ENCODE measurements around the gene KRTAP10-11.
A peak's percentile ranks its signal among the peaks of the same experiment; 100 is the strongest.
"Not testable (repeated sequence)": the region's sequence is repeated elsewhere in the genome, so short reads cannot be mapped to it uniquely, and the experiment has no call there.

KRTAP10-11 gene

DNA sequence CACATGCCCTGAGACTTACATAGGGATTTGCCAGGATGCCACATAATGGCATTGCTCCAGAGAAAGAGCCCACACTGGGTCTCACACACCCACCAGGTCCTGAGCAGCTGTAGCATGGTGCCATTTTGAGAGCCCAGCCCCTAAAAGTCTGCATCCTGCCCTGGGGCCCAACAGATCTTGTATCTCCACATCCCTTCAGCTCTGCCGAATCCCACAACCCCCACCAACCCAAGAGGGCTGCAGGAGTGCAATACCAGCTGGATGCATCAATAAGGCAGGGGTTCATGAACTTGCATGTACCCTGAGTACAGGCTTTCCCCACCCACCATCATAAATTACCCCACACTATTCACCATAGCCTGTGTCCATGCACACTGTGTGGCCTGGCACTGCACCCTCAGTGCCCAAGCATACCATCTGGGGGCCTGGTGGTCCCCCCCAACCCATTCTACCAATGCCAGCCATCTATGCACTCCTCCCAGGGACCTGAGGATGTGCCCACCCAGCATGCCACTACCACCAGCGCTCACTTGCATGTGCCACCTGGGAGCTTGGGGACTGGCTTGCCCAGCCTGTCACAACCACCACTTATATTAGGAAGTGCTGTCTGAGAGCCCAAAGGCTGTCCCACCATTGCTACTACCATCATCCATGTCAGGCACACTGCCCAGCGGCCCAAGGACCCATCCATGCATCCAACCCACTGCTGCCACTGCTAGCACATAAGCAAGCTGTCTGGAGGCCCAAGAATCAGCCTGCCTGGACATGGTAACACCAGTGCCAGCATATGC, 24.6 kb downstream of the KRTAP10-11 start:
- no peak for DNase-seq

DNA sequence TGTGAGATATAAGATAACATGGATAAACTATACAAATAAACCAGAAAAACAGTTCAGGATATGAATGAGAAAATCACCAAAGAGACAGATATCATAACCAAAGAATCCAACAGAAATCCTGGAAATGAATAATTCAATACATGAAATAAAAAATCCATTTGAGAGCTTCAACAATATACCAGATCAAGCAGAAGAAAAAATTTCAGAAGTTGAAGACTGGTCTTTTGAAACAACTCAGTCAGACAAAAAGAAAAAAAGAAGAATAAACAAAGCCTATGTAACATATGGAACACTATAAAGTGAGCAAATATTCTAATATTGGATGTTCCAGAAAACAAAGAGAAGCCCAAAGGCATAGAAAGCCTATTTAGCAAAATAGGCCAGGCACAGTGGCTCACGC, 25.7 kb downstream of the KRTAP10-11 start:
- no peak for DNase-seq

DNA sequence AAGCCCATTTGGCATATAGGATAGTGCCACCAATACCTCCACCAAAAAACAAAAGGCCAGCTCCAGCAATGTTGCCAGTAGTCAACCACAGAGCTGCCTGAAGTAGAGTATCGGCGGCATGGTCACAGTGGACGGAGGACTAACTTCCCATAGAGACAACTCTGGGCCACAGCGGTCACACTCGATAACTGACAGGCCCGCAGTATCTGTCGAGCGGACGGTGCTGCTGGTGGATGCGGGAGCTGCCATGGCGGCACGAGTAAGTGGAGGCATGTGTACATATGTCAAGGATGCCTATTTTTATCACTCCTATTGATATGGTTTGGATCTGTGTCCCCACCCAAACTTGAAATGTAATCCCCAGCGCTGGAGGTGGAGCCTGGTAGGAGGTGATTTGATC, 31.7 kb downstream of the KRTAP10-11 start:
- no peak for DNase-seq

DNA sequence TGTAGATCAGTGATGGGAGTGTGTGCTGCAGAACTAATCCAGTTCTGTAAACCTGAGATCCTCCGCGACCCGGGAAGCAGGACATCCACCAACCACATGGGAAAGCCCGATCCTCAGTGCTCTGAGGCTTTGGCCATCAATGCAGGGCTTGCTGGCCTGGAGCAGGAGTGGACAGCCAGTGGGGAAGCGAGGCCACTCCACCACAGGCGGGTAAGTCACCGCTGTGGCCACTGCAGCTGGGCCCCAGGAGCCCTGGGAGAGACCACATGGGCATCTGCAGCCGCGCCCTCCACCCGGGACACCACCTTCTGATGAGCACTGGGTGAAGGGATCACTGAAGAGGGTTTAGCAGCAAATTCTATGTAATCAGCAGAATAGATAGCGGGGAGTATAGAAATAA, 34.9 kb downstream of the KRTAP10-11 start:
- DNase-seq = no peak

DNA sequence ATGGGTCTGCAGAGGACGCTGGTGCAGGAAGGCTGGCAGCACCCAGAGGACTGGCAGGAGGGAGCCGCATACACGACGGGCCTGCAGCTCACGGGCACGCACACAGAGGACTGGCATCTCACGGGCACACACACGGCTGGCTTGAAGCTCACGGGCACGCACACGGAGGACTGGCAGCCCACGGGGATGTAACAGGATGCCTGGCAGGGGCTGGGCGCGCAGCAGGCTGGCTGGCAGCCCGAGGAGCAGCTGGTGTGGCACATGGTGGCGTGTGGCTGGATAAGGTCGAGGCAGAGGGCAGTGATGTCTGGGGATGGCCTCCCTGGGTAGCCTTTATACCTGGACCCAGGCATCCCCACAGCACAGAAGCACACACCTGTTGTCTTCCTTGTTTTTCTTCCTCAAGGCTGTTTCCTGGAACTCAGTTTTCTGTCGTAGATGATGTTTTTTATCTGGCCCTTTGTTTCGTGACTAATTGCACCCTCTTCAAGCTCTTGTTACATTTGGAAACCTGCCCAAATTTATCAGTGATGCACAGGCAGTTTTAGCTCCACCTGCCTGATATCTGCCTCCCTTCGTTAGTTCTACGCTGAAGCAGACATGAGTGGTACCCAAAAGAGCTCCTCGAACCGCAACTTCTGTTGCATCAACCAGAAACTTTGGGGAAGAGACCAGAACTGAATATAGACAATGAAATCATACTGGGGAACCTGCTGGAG, 35.8 kb downstream of the KRTAP10-11 start, which contains the start of gene KRTAP12-1:
Gene KRTAP12-1, minus strand, starts transcription at position 303 of the 719 bp plus-strand sequence. Its CDS starts 40 bp downstream, at position 263.
- DNase-seq = peak; percentile 98

DNA sequence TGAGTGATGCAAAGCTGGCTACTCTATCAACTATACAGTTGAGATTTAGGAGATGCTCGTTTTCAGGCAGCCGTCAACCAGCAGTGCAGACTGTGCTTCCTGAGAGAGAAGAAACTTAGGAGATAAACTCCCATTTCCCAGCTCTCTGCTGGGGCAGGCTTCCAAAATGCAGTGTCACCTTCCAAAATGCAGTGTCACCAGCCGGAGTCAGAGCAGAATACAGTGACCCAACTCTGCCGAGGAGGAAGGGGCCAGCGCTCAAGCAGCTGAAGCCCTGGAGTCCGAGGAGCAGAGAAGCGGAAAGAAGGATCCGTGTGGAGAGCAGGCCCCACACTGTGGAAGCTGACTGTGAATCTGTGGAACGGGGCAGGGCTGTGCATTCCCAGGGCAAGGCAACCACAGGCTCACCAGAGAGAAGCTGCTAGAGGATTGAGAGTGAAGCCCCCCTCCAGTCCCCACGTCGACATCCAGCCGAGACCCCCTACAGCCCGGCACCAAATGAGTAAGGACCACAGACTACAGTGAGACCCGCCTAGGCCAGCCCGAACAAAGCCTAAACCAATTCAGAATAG, 36.5 kb downstream of the KRTAP10-11 start:
- DNase-seq = no peak

DNA sequence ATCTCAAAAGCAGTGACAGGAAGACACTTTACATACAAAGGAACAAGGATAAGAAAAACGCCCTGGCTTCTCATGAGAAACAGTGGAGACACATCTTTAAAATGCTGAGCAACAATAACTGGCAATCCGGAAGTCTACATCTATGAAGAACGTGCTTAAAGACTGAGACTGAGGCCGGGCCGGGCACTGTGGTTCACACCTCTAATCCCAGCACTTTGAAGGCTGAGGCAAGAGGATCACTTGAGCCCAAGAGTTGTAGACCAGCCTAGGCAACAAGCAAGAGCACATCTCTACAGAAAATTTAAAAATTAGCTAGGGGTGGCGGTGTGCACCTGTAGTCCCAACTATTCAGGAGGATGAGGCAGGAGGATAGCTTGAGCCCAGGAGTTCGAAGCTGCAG, 37.9 kb downstream of the KRTAP10-11 start:
- no peak for DNase-seq

DNA sequence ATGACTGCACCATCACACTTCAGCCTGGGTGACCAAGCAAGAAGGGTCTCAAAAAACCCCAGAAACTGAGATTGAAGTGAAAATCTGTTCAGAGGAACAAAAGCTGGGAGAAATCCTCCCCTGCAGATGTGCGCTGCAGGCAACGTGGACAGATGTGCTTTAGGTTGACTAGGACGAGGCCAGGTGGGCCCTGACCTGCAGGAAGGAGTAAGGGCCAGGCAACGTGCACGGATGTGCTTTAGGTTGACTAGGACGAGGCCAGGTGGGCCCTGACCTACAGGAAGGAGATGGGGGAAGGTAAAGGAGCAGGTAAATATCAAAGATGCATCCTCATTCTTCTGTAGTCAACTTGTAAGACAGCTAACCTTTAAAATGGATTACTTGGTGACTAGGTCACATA, 38.3 kb downstream of the KRTAP10-11 start:
- DNase-seq = no peak

DNA sequence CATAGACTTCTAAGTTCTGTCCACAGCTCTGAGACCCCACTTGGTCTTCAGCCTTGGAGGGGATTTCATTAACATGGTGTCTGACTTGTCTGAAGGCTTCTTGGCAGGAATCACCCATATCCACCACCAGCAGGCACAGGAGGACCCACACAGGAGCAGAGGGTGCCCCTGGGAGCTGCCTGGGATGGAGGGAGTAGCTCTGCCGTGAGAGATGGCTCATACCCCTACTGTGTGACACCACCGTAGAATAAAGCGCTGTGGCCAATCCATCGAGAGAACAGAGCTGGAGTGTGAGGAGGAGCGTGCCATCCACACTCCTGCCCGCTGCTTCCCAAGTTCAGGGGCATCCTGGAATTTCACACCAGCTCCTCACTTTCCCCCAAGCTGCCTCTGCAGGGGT, 38.8 kb downstream of the KRTAP10-11 start:
- not testable (repeated sequence) for DNase-seq

DNA sequence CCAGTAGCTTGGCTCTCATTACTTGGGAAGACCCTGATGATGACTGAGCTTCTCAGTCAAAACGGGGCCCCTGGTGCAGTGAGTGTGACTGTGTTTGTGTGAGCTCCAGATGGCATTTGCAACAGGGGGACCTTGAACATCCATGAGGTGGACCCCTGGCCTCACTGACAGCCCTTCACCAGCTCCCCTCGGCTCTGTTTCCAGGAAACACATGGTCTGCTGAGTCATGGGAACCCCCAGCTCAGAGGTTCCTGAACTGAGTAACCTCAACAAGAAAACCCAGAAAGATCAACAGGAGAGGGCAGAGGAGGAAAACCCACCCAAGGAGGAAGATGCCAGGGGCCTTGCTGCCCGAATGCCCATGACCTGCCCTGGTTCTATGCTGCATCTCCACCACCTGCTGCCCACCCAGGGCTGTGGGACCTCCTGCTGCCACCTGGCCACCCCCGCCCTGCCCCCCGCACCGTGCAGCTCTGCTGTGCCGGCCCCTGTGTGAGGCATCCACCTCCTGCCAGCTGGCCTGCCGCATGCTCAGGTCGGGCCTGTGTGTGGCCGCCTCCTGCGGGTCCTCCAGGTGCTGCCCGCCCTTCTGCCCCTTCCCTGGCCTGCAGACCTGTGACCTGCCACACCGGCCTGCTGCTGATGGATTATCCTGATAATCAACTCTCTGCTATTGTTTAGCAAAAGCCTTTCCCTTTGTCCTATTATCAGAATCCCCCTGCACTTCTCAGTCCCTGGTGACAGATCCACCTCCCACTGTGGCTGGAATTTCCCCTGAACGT, 40.0 kb downstream of the KRTAP10-11 start:
- DNase-seq = no peak

DNA sequence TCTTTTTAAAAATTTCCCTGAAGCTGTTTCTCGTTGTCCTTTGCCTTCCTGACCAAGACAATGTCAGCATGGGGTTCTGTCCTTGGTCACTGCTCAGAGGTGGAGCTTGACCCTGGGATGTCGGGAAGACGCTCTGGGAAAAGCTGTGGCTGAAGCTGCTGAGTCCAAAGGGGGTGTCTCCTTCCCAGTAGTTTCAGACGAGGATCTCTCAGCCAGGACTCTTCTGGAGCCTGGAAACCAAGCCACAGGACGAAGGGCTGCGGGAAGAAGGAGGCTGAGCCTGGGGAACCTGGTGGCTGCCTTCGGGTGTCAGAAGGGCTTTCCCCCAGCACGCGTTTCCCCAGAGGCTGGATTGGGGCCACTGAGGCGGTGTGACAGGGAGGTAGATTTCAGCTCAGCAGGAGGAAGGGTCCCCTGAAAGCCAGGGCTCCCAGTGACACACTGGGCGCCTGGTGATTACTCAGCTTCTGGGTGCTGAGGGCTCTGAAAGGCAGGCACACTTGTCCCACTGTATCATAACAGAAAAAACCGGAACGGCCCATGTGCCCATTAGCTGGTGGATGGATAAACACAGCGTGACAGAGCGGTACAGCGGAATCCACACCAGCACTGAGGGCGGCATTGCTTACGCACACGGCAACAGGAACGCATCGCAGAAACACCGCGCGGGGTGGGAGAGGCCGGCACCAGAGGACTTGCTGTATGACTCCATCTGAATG, 40.8 kb downstream of the KRTAP10-11 start:
- no peak for DNase-seq

DNA sequence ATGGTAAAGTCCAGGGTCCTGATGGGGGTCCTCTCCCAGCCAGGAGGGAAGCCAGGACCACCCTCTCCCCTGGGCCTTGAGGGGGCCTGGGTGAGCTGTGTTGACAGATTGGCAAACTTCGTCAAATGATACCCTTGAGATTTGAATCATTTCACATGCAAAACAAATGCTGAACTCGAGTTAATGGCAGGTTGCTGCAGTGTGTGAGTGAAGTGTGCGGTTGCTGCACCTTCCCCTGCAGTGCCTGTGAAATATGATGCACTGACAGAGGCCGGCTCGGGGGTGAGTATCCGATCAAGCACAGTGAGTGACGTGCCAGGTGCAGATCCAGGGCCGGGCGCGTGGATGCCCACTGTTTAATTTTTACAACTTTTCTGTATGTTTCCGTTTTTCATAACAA, 41.5 kb downstream of the KRTAP10-11 start:
- no peak for DNase-seq

DNA sequence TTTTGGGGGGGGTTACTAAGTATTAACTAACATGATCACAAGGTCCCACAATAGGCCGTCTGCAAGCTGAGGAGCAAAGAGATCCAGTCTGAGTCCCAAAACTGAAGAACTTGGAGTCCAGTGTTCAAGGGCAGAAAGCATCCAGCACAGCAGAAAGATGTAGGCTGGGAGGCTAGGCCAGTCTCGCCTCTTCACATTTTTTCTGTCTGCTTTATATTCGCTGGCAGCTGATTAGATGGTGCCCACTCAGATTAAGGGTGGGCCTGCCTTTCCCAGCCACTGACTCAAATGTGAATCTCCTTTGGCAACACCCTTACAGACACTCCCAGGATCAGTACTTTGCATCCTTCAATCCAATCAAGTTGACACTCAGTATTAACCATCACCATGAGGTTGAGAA, 43.5 kb downstream of the KRTAP10-11 start:
- not testable (repeated sequence) for DNase-seq

DNA sequence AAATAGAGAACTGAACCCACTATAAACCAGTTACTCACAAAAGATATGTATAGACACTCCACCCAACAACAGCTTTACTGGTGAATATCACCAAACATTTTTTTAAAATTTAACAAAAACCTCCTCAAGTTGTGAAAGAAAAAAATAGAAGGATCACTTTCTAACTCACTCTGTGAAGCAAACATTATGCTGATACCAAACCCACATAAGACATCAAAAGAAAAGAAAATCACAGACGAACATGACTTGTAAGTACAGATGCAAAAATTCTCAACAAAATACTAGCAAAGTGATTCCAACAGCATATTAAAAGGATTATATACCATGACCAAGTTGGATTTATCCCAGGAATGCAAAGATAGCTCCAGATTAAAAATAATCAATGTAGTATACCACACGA, 45.5 kb downstream of the KRTAP10-11 start:
- no peak for DNase-seq

DNA sequence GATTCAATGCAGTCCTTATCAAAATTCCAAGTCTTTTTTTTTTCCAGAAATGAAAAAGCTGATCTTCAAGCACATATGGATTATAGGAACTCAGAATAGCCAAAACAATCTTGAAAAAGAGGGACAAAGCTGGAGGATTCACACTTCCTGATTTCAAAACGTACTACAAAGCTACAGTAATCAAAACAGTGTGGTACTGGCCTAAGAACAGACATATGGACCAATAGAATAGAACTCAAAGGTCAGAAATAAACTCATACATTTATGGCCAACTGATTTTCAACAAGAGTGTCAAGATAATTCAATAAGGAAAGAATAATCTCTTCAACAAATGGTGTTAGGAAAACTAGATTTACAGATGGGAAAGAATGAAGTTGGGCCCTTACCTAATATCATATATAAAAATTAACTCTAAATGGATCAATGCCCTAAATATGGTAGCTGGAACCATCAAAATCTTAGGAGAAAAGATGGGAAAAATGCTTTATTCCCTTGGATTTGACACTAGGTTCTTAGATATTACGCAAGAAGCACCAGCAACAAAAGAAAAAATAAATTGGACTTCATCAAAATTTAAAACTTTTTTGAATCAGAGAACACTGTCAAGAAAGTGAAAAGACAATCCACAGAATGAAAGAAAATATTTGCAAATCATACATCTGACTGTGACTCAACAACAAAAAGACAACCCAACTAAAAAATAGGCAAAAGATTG, 46.7 kb downstream of the KRTAP10-11 start:
- no peak for DNase-seq

DNA sequence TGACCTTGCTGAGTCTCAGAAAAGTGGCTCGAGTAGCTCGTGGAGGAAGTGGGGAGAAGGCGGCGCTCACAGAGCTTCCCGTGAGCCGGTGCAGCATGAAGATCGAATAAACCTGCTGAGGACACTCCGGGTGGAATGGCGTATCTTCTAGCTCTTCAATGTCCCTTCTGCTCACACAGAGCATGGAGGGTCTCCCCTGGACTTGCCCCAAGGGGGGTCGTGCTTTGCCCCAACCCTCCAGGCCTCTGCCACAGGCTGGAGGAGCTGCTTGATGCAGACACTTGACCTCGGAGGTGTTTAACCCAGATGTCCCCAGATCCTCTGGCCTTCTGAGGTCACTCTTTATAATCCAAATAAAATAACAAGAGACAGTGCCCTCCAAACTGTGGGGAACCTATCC, 48.6 kb downstream of the KRTAP10-11 start:
- no peak for DNase-seq

DNA sequence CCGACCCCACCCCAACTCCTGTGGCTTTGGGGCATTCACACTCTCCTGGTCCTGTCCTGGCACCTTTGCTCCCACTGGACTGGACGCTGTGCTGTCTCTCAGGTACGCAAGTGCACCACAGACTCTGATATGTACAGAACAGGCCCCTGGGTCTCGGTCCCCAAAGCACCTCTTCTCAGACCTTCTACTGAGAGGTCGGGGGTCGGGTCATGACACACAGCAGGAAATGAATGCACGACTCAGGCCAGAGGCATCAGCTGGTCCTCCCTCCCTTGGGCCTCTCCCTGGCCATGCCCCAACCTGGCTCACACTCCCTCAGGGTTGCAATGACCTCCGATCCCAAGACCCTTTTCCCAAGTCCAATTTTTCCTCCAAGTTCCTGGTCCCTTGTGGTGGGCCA, 49.0 kb downstream of the KRTAP10-11 start:
- no peak for DNase-seq

DNA sequence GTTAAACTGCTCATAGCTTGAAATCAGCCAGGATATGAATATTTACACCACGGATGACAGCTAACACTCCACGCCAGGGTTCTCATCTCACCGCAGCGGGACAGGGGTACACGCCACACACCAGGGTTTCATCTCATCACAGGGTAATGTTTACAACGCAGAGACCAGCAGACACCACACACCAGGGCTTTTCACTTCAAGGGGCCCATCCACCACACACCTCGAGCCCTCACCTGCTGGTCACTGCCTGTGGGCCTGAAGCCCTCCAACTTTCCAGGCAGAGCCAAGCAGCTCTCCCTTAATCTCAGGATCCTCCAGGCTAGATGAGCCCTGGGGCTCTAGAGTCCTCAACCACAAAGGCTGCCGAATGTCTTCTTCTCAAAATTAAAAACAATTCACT, 49.4 kb downstream of the KRTAP10-11 start:
- no peak for DNase-seq

DNA sequence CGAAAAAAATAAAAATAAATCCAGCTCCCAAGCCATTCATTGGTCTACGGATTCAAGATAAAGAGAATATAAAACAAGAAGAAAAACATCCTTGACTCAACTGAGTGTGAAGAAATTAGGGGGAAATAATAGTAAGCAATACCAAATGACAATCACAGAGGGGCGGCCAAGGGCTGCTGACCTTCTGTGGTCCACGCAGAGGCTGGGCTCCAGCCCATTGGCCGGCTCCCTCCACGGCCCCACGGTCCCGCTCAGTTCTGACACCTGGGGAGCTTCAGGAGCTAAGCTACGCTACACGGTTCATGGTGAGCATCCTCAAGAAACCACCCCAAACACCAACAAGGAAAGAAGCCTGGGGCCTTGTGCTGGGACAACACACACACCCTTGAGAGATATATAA, 50.4 kb downstream of the KRTAP10-11 start:
- DNase-seq = no peak
